Suprapubic skin (tissue), 4 donors: ENCODE measurements around the gene FER. TPM values are rescaled to one million over a fixed set of nuclear protein-coding genes. Genes with fewer than 3 reads are reported as not detected.
"Not testable (repeated sequence)": the region's sequence is repeated elsewhere in the genome, so short reads cannot be mapped to it uniquely, and the experiment has no call there.

ENCODE experiments used
- DNase-seq, 2 donors: peaks; one replicate each; pipeline ENCODE4 v3.0.0-alpha.2; 2019; ENCODE audit warnings: low spot score in 2 of 2
- H3K27ac ChIP-seq: fragments of 200-600 bp; sonication (generic); one replicate; pipeline ENCODE4 v1.5.1; 2019
- H3K27me3 ChIP-seq: fragments of 200-600 bp; sonication (generic); one replicate; pipeline ENCODE4 v1.5.1; 2019
- H3K36me3 ChIP-seq: fragments of 200-600 bp; sonication (generic); one replicate; pipeline ENCODE4 v1.5.1; 2019
- H3K4me1 ChIP-seq: fragments of 200-600 bp; sonication (generic); one replicate; pipeline ENCODE4 v1.5.1; 2019
- H3K4me3 ChIP-seq: fragments of 200-600 bp; sonication (generic); one replicate; pipeline ENCODE4 v1.5.1; 2019; ENCODE audit warnings: mild to moderate bottlenecking
- H3K9me3 ChIP-seq: fragments of 200-600 bp; sonication (generic); one replicate; pipeline ENCODE4 v1.5.1; 2019
- EP300 ChIP-seq: sonication (generic); formaldehyde crosslinking; IDR thresholded peaks from one replicate; pipeline ENCODE4 v1.6.1; 2017; ENCODE audit warnings: antibody characterized with exemption
- POLR2A ChIP-seq, 2 donors: fragments of 450-650 bp; IDR thresholded peaks; one replicate each; pipeline ENCODE4 v1.6.1; 2017; ENCODE audit warnings: antibody characterized with exemption in 2 of 2, mild to moderate bottlenecking in 2 of 2, moderate library complexity in 2 of 2
- POLR2AphosphoS5 ChIP-seq, 3 donors: sonication (generic); formaldehyde crosslinking; IDR thresholded peaks; one replicate each; pipeline ENCODE4 v1.6.1; 2017; ENCODE audit warnings: antibody characterized with exemption in 3 of 3
- WGBS: methylation state at CpG from one replicate; pipeline ENCODE4 v1.1.5; 2018; 5-methylcytosine and 5-hydroxymethylcytosine counted together
- total RNA-seq, 4 donors: library from RNA; depleted of rRNA; stranded (reverse); fragments of >200 nt; gene quantifications; one replicate each; pipeline ENCODE4 v1.1.0, GENCODE V29; 2016
- TF ChIP-seq, protein P1 (sequence below), 2 donors: fragments of 200-600 bp in 1 of 2; fragments of 450-650 bp in 1 of 2; sonication (generic) in 1 of 2; IDR thresholded peaks; one replicate each; pipeline ENCODE4 v1.5.1; 2016 to 2019; ENCODE audit warnings: antibody characterized with exemption in 2 of 2, mild to moderate bottlenecking in 1 of 2, moderate library complexity in 1 of 2

The FER gene
- total RNA-seq, 4 donors from 2014 or later: 16.1 to 29.9 (median 23.3) TPM

DNA sequence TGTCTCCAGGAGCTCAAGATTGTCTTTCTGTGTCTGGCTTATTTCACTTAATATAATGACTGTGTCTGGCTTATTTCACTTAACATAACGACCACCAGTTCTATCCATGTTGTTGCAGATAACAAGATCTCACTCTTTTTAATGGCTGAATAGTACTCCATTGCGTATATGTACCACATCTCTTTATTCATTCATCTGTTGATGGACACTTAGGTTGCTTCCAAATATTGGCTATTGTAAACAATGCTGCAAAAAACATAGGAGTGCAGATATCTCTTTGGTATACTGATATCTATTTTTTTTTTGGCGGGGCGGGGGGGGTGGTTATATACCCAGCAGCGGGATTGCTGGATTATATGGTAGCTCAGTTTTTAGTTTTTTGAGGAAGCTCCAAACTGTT is 45.5 kb downstream of the FER start:
- H3K9me3 ChIP-seq: no peaks in the 10 kb centered on the region
- DNase-seq: no peak
- peaks cover 4% of the 10 kb centered on the region for H3K4me1 ChIP-seq
- no peak overlapping the region for H3K27ac ChIP-seq
- TF ChIP-seq EP300: no peak
- TF ChIP-seq POLR2A (IDR thresholded peaks at IDR 0.05): no peak
- no peak for TF ChIP-seq POLR2AphosphoS5 (IDR thresholded peaks at IDR 0.05)
- 96% methylated on average over 5 of the region's 5 CpGs for WGBS
- no peaks in the 10 kb centered on the region for H3K36me3 ChIP-seq
- H3K27me3 ChIP-seq: no peaks in the 10 kb centered on the region
- no peak overlapping the region for H3K4me3 ChIP-seq

DNA sequence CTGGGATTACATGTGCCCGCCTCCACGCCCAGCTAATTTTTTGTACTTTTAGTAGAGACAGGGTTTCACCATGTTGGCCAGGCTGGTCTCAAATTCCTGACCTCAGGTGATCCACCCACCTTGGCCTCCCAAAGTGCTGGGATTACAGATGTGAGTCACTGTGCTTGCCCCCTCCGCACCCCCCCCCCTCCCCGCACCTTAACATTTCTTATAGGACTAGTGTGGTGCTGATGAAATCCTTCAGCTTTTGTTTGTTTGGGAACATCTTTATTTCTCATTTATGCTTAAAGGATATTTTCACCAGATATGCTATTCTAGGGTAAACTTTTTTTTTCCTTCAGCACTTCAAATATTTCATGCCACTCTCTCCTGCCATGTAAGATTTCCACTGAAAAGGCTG is 46.7 kb downstream of the FER start:
- H3K4me1 ChIP-seq, DNase-seq, H3K9me3 ChIP-seq, H3K27ac ChIP-seq, H3K27me3 ChIP-seq, H3K4me3 ChIP-seq, H3K36me3 ChIP-seq: not testable (repeated sequence)
- 96% methylated on average over 4 of the region's 4 CpGs for WGBS

DNA sequence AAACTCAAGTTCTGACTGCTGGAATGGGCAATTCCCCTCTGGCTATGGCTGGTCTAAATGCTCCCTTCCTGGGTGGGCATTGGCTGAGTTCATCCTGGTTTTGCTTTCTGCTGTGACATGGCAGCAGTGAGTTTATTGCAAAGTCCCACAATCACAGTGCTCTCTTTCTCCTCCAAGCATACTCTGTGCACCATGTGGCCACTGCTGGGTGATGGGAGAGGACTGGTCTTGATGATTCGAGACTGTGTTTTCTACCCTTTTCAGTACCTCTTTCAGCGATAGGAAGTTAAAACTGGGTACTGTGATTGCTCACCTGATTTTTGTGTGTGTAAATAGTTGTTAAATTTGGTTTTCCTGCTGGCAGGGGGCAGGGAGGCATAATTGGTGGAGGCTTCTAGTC is 49.7 kb downstream of the FER start:
- no peaks in the 10 kb centered on the region for H3K27me3 ChIP-seq
- no peak overlapping the region for H3K4me3 ChIP-seq
- H3K9me3 ChIP-seq: no peaks in the 10 kb centered on the region
- no peak overlapping the region for H3K27ac ChIP-seq
- TF ChIP-seq POLR2A (IDR thresholded peaks at IDR 0.05): no peak
- no peak for TF ChIP-seq POLR2AphosphoS5 (IDR thresholded peaks at IDR 0.05)
- no peak for TF ChIP-seq EP300
- TF ChIP-seq, protein P1, sequence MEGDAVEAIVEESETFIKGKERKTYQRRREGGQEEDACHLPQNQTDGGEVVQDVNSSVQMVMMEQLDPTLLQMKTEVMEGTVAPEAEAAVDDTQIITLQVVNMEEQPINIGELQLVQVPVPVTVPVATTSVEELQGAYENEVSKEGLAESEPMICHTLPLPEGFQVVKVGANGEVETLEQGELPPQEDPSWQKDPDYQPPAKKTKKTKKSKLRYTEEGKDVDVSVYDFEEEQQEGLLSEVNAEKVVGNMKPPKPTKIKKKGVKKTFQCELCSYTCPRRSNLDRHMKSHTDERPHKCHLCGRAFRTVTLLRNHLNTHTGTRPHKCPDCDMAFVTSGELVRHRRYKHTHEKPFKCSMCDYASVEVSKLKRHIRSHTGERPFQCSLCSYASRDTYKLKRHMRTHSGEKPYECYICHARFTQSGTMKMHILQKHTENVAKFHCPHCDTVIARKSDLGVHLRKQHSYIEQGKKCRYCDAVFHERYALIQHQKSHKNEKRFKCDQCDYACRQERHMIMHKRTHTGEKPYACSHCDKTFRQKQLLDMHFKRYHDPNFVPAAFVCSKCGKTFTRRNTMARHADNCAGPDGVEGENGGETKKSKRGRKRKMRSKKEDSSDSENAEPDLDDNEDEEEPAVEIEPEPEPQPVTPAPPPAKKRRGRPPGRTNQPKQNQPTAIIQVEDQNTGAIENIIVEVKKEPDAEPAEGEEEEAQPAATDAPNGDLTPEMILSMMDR (IDR thresholded peaks at IDR 0.05): no peak
- H3K4me1 ChIP-seq: no peaks in the 10 kb centered on the region
- 90% methylated on average over 2 of the region's 2 CpGs for WGBS
- DNase-seq: no peak
- H3K36me3 ChIP-seq: peaks cover 5% of the 10 kb centered on the region

DNA sequence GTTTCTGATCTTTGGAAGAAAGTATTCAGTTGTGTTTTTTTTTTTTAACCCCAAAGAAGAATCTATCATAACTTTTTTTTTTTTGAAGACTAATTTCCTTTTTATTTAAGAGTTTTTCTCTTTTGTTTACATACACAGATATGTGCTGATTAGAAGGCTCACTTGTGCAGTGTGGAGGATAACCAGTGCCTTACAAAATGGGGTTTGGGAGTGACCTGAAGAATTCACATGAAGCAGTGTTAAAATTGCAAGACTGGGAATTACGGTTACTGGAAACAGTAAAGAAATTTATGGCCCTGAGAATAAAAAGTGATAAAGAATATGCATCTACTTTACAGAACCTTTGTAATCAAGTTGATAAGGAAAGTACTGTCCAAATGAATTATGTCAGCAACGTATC is 50.3 kb downstream of the FER start:
- Histone ChIP-seq H3K27me3 (no peaks in the 10 kb centered on the region), H3K27ac (no peak overlapping the region), H3K9me3 (no peaks in the 10 kb centered on the region), H3K36me3 (peaks cover 5% of the 10 kb centered on the region), H3K4me3 (no peak overlapping the region), H3K4me1 (no peaks in the 10 kb centered on the region)
- no peak for DNase-seq
- WGBS: 76% methylated on average over 2 of the region's 2 CpGs
- TF ChIP-seq, protein P1 (IDR thresholded peaks at IDR 0.05): no peak
- no peak for TF ChIP-seq POLR2A (IDR thresholded peaks at IDR 0.05)

DNA sequence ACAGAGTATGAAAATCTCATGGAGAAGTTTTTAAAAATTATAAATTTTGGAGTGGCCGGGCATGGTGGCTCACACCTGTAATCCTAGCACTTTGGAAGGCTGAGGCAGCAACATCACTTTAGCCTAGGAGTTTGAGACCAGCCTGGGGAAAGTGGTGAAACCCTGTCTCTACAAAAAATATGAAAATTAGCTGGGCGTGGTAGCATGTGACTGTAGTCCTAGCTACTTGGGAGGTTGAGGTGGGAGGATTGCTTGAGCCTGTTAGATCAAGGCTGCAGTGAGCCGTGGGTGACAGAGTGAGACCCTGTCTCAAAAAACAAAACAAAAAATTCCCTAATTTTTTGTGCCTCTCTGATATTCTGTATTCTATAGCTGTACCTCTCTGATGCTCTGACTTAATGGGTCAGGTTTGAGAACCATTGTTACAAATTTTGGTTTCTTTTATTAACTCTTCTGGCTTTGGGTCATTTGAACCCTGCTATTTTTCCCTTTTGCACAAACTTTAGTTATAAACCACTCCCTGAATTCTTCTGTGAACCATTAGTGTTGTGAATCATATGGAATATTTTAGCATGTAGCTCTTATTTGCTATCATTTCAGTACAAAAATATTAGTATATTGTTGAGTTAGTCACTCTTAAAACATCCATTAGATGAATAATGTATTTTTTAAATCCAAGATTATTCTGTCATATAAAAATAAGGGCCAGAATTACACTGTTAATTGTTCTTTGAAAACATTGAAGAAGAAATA is 51.0 kb downstream of the FER start:
- no peak overlapping the region for H3K4me3 ChIP-seq
- no peak overlapping the region for H3K27ac ChIP-seq
- no peaks in the 10 kb centered on the region for H3K4me1 ChIP-seq
- TF ChIP-seq, protein P1 (IDR thresholded peaks at IDR 0.05): no peak
- TF ChIP-seq POLR2AphosphoS5 (IDR thresholded peaks at IDR 0.05) (no peak), POLR2A (IDR thresholded peaks at IDR 0.05) (no peak), EP300 (no peak)
- no peak for DNase-seq
- H3K27me3 ChIP-seq: no peaks in the 10 kb centered on the region
- 94% methylated on average over 3 of the region's 3 CpGs for WGBS
- H3K9me3 ChIP-seq: peaks cover 3% of the 10 kb centered on the region
- peaks cover 5% of the 10 kb centered on the region for H3K36me3 ChIP-seq

DNA sequence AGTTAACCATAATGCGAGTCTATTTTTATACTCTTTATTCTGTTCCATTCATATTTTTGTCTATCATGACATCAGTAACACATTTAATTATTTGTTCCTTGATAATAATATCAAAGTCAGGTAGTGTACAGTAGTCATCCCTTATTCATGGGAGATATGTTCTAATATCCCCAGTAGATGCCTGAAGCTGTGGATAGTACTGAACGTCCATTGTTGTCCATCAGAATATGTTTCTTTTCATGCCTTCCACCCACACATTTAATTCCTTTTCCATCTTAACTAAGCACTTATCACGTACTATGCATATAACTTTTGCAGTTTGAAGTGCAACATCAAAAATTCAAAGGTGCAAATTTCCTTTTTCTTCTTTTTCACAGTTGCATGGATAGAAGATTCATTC is 53.6 kb downstream of the FER start:
- peaks cover 7% of the 10 kb centered on the region for H3K36me3 ChIP-seq
- H3K27me3 ChIP-seq: no peaks in the 10 kb centered on the region
- no peak for DNase-seq
- peaks cover 19% of the 10 kb centered on the region for H3K9me3 ChIP-seq
- TF ChIP-seq POLR2AphosphoS5 (IDR thresholded peaks at IDR 0.05) (no peak), EP300 (no peak), POLR2A (IDR thresholded peaks at IDR 0.05) (no peak)
- TF ChIP-seq, protein P1 (IDR thresholded peaks at IDR 0.05): no peak
- no peaks in the 10 kb centered on the region for H3K4me1 ChIP-seq
- H3K4me3 ChIP-seq: no peak overlapping the region
- 93% methylated on average over 3 of the region's 3 CpGs for WGBS
- H3K27ac ChIP-seq: no peak overlapping the region
